ENCODE results near the gene CRLF2. TPM values are rescaled to one million over a fixed set of nuclear protein-coding genes. Genes with fewer than 3 reads are reported as not detected.

The CRLF2 gene
- total and polyA plus RNA-seq, 2 donors (not counting 3 experiments of a cell fraction or from before 2014, with no cell fraction given) = not detected

DNA sequence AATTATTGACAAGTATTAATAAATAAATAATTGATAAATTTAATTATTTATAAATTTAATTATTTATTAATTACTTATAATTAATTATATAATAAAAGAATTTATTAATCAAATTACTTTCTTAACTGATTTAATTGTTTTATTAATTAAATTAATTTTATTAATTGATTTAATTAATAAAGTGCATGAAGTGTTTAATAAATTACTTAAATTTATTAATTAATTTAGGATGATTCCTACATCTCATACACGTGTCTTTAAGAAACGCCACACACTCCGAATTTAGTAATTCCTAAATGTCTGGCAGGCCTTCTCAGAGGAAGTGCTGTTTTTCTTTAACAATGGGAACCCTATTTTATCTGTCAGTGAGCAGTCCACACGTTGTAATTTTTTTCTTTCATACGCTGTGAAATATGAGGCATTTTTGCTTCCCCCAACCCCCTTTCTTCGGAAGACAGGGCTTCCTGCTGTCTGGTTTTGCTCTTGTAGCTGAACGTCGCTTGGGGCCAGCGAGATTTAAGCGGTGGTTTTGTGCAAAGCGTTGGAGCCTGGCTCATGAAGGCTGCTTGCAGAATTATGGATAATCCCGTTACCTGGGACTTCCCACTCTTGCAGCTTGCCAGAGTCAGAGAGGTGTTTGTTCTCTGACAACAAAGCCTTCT lies 46.8 kb downstream of the CRLF2 start:
- FAIRE-seq = no peak
- H3K4me1 ChIP-seq (ENCODE audit: control insufficient read depth, extremely low read depth, insufficient read depth, low read length) = no peaks in the 10 kb centered on the region
- H3K4me3 ChIP-seq (replicated peaks in 1 of 3; ENCODE audit: insufficient read depth in 1 of 3, low read depth in 1 of 3, low read length in 3 of 3) = no peak overlapping the region
- intact Hi-C loops (cut with micrococcal nuclease) = no loop called here
- no peaks in the 10 kb centered on the region for H3K9me3 ChIP-seq (replicated peaks; ENCODE audit: control insufficient read depth, insufficient read depth, low read length)
- CTCF ChIA-PET = no interaction called here
- no peaks in the 10 kb centered on the region for H3K79me2 ChIP-seq (ENCODE audit: control insufficient read depth, insufficient read depth, low read length)
- no peak overlapping the region for H3K9ac ChIP-seq (replicated peaks; ENCODE audit: extremely low read depth, insufficient read depth, low read length)
- no peak overlapping the region for H3K27ac ChIP-seq (ENCODE audit: insufficient read depth, low read depth, low read length)
- no peak for DNase-seq (ENCODE audit: low read depth, low spot score)
- no peak overlapping the region for H3K4me2 ChIP-seq (ENCODE audit: insufficient read depth, low read length)
- no peak overlapping the region for H2AFZ ChIP-seq (ENCODE audit: low read depth, low read length)
- H4K20me1 ChIP-seq (replicated peaks; ENCODE audit: control insufficient read depth, extremely low read depth, insufficient read depth, low read length) = no peaks in the 10 kb centered on the region
- H3K36me3 ChIP-seq (ENCODE audit: control insufficient read depth in 2 of 2, extremely low read depth in 1 of 2, insufficient read depth in 2 of 2, low read length in 2 of 2) = no peaks in the 10 kb centered on the region
- H3K9me1 ChIP-seq (replicated peaks; ENCODE audit: control insufficient read depth, extremely low read depth, insufficient read depth, low read length) = no peaks in the 10 kb centered on the region
- no TSS peak for BruUV-seq (replicated peaks)
- no peaks in the 10 kb centered on the region for H3K27me3 ChIP-seq (ENCODE audit: control insufficient read depth in 2 of 2, insufficient read depth in 2 of 2, low read length in 2 of 2)
- POLR2A ChIA-PET = no interaction called here
- TF ChIP-seq GATA2 (IDR thresholded peaks at IDR 0.05; ENCODE audit: insufficient read depth, insufficient read length, low read depth, low read length) = no peak
- TF ChIP-seq MAX (IDR thresholded peaks at IDR 0.05; ENCODE audit: insufficient read depth, insufficient read length) = no peak
- dilution Hi-C loops (cut with MboI; ENCODE audit: extremely low pct_ligation_motif_present, low sequenced_read_pairs) = no loop called here

DNA sequence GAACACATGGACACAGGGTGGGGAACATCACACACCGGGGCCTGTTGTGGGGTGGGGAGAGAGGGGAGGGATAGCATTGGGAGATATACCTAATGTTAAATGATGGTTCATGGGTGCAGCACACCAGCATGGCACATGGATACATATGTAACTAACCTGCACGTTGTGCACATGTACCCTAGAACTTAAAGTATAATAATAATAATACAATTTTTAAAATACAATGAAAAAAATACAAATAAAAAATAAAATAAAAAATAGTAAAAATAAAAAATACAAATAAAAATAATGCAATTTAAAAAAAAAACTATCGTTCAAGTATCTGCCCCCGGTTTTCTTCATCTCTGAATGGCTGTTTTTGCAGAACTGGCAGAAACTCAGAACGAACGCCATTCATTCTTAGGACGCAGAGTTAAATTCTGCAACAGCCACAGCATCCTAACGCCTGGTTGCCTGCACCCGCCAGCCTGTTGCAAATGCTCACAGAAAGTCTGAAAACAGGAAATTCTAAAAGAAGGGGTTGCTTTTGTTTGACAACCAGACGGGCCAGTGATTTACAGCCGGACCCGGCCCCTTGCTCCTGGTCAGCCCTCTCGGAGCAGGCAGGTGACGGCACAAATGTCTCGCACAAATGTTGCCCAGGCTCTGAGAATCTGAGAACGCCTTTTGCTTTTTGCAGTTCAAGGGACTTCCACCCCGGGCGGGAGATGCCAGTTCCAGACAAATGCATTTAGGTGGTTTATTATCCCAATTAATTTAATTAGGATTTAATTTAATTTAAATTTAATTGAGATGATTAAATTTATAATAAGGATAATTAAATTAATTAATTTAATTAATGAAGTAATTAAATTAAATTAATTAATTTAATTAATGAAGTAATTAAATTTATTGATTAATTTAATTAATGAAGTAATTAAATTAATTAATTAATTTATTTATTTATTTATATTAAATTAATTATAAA lies 47.8 kb downstream of the CRLF2 start:
- no TSS peak for BruUV-seq (replicated peaks)
- H3K27me3 ChIP-seq (ENCODE audit: control insufficient read depth in 2 of 2, insufficient read depth in 2 of 2, low read length in 2 of 2) = no peaks in the 10 kb centered on the region
- no peaks in the 10 kb centered on the region for H4K20me1 ChIP-seq (replicated peaks; ENCODE audit: control insufficient read depth, extremely low read depth, insufficient read depth, low read length)
- no peak overlapping the region for H3K4me2 ChIP-seq (ENCODE audit: insufficient read depth, low read length)
- H3K79me2 ChIP-seq (ENCODE audit: control insufficient read depth, insufficient read depth, low read length) = no peaks in the 10 kb centered on the region
- H2AFZ ChIP-seq (ENCODE audit: low read depth, low read length) = no peak overlapping the region
- TF ChIP-seq POLR2AphosphoS5 (IDR thresholded peaks at IDR 0.05; ENCODE audit: insufficient read depth, low read depth, low read length) = no peak
- no peak for TF ChIP-seq GATA2 (IDR thresholded peaks at IDR 0.05; ENCODE audit: insufficient read depth, insufficient read length, low read depth, low read length)
- TF ChIP-seq POLR2A (IDR thresholded peaks at IDR 0.05; ENCODE audit: low read depth, low read length) = no peak
- TF ChIP-seq MYC (IDR thresholded peaks at IDR 0.05; ENCODE audit: low read depth, low read length) = no peak
- no peak for TF ChIP-seq JUN (IDR thresholded peaks at IDR 0.05; ENCODE audit: borderline replicate concordance, insufficient read depth, insufficient read length, low read depth)
- TF ChIP-seq FOS (IDR thresholded peaks at IDR 0.05; ENCODE audit: borderline replicate concordance, insufficient read depth, low read length) = no peak
- no peak for TF ChIP-seq EZH2 (IDR thresholded peaks at IDR 0.05; ENCODE audit: borderline replicate concordance, low read depth, low read length, severe bottlenecking)
- TF ChIP-seq, protein P1, sequence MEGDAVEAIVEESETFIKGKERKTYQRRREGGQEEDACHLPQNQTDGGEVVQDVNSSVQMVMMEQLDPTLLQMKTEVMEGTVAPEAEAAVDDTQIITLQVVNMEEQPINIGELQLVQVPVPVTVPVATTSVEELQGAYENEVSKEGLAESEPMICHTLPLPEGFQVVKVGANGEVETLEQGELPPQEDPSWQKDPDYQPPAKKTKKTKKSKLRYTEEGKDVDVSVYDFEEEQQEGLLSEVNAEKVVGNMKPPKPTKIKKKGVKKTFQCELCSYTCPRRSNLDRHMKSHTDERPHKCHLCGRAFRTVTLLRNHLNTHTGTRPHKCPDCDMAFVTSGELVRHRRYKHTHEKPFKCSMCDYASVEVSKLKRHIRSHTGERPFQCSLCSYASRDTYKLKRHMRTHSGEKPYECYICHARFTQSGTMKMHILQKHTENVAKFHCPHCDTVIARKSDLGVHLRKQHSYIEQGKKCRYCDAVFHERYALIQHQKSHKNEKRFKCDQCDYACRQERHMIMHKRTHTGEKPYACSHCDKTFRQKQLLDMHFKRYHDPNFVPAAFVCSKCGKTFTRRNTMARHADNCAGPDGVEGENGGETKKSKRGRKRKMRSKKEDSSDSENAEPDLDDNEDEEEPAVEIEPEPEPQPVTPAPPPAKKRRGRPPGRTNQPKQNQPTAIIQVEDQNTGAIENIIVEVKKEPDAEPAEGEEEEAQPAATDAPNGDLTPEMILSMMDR (IDR thresholded peaks at IDR 0.05; ENCODE audit: extremely low read depth in 1 of 2, insufficient read depth in 1 of 2, low read depth in 1 of 2, low read length in 2 of 2) = no peak
- no peak for TF ChIP-seq MAX (IDR thresholded peaks at IDR 0.05; ENCODE audit: insufficient read depth, insufficient read length)
- H3K9me3 ChIP-seq (replicated peaks; ENCODE audit: control insufficient read depth, insufficient read depth, low read length) = no peaks in the 10 kb centered on the region
- dilution Hi-C loops (cut with MboI; ENCODE audit: extremely low pct_ligation_motif_present, low sequenced_read_pairs) (no loop called here), intact Hi-C loops (cut with micrococcal nuclease) (no loop called here)
- no peaks in the 10 kb centered on the region for H3K4me1 ChIP-seq (ENCODE audit: control insufficient read depth, extremely low read depth, insufficient read depth, low read length)
- H3K9ac ChIP-seq (replicated peaks; ENCODE audit: extremely low read depth, insufficient read depth, low read length) = no peak overlapping the region
- FAIRE-seq = no peak
- H3K27ac ChIP-seq (ENCODE audit: insufficient read depth, low read depth, low read length) = no peak overlapping the region
- H3K36me3 ChIP-seq (ENCODE audit: control insufficient read depth in 2 of 2, extremely low read depth in 1 of 2, insufficient read depth in 2 of 2, low read length in 2 of 2) = no peaks in the 10 kb centered on the region
- H3K4me3 ChIP-seq (replicated peaks in 1 of 3; ENCODE audit: insufficient read depth in 1 of 3, low read depth in 1 of 3, low read length in 3 of 3) = no peak overlapping the region
- no peaks in the 10 kb centered on the region for H3K9me1 ChIP-seq (replicated peaks; ENCODE audit: control insufficient read depth, extremely low read depth, insufficient read depth, low read length)
- ChIA-PET POLR2A (no interaction called here), CTCF (no interaction called here)
- no peak for DNase-seq (ENCODE audit: low read depth, low spot score)
